ENCODE results near the gene KIFAP3. TPM values are rescaled to one million over a fixed set of nuclear protein-coding genes. Genes with fewer than 3 reads are reported as not detected.

The KIFAP3 gene
- total RNA-seq, 2 experiments from 2014 or later, result 27.7 to 28.0 TPM

DNA sequence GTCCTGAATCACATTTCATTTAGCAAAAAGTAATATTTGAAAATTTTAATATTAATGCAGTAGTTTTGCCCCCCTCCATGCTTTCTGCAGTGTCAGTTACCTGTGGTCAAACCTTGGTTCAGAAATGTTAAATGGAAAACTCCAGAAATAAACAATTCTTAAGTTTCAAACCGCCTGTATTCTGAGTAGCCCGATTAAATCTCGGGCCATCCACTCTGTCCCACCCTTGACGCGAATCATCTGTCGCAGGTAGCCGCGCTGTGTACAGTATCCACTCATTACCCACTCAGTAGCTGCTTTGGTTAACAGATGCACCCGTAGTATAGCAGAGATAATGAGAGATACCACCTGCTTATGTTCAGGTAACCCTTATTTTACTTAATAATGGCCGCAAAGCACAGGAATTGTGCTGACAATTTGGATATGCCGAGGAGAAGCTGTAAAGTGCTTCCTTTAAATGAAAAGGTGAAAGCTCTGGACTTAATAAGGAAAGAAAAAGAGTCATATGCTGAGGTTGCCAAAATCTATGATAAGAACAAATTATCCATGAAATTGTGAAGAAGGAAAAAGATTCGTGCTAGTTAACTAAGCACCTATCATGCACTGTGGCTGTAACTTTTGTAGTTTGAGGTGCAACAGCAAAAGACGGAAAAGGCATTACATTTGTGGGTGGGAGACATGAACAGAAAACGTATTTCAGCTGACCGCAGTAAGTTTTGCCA, 179.9 kb downstream of the KIFAP3 start:
- H3K36me3 Mint-ChIP-seq (ENCODE audit: low read depth), result peaks cover 11% of the 10 kb centered on the region
- ChIA-PET CTCF (interaction anchor here (1.2 to 2.9 kb wide), 4 partner anchors 7 to 1419 kb away, joined by 3 to 13 read pairs (median 4); partner anchors contain the start of gene FMO4), POLR2A (interaction anchor here (1.1 to 6.3 kb wide), 20 partner anchors 11 to 1669 kb away, joined by 3 to 124 read pairs (median 8); partner anchors contain the start of genes BLZF1, GORAB, KIFAP3 and METTL18)
- no peaks in the 10 kb centered on the region for H3K9me3 Mint-ChIP-seq
- peak overlapping the region; percentile 73 for H3K4me3 Mint-ChIP-seq
- H3K4me1 Mint-ChIP-seq, result peaks cover 43% of the 10 kb centered on the region
- peaks cover 11% of the 10 kb centered on the region for H3K27me3 Mint-ChIP-seq
- DNase-seq, result no peak
- peak overlapping the region; percentile 95 for H3K27ac Mint-ChIP-seq

DNA sequence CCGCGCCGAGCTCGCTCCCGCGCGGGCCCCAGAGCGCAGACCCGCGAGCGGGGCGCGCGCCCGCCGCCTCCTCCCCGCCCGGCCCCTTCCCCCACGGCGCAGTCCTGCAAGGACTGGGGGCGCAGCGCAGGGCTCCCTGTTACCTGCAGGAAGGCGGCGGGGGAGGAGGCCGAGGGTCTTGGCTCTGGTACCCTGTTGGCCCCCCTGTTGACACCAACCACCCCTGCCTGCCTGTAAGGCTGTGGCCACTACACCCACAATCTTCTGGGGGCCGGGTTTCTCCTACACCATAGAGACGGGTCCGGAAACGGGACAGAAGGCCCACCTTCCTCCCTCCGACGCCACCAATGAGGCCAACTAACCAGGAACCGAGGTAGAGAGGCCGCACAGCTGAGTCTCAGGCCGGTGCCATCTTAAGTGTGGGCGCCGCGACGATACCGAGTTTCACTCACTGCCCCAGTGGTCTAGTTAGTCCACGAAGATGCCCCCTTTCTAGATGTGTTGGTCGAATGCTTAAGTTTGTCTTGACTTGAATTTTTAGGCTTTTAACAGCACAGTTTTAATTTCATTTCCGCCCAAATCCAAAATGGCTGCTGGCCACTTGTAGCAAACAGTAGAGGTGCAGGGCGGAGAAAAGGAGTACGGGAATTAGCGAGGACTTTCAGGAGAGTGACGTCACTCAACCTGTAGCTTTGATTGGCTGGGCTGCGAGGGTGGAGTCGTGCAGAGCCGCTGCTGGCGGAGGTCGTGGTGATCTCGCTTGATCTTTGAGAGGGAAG, 180.7 kb downstream of the KIFAP3 start, which contains the start of gene SCYL3:
Gene SCYL3, minus strand, starts transcription at position 252 of the 779 bp plus-strand sequence. CDS start 5,056 bp downstream, outside the sequence.
- H3K4me1 Mint-ChIP-seq, result peaks cover 49% of the 10 kb centered on the region
- POLR2A ChIA-PET, result interaction anchor here (0.6 to 6.3 kb wide), 34 partner anchors 10 to 1668 kb away, joined by 3 to 124 read pairs (median 6); partner anchors contain the start of genes BLZF1, GORAB, KIFAP3 and METTL18
- H3K4me3 Mint-ChIP-seq, result peak within 1 kb of the TSS; percentile 73
- peak; percentile 90 for DNase-seq
- H3K27ac Mint-ChIP-seq, result peak within 1 kb of the TSS; percentile 95
- H3K36me3 Mint-ChIP-seq (ENCODE audit: low read depth), result peaks cover 17% of the 10 kb centered on the region
- CTCF ChIA-PET, result interaction anchor here (1.0 to 2.9 kb wide), 10 partner anchors 8 to 1420 kb away, joined by 3 to 13 read pairs (median 4); partner anchors contain the start of genes BLZF1, FMO4, METTL18 and NME7
- H3K9me3 Mint-ChIP-seq, result no peaks in the 10 kb centered on the region
- peaks cover 9% of the 10 kb centered on the region for H3K27me3 Mint-ChIP-seq

DNA sequence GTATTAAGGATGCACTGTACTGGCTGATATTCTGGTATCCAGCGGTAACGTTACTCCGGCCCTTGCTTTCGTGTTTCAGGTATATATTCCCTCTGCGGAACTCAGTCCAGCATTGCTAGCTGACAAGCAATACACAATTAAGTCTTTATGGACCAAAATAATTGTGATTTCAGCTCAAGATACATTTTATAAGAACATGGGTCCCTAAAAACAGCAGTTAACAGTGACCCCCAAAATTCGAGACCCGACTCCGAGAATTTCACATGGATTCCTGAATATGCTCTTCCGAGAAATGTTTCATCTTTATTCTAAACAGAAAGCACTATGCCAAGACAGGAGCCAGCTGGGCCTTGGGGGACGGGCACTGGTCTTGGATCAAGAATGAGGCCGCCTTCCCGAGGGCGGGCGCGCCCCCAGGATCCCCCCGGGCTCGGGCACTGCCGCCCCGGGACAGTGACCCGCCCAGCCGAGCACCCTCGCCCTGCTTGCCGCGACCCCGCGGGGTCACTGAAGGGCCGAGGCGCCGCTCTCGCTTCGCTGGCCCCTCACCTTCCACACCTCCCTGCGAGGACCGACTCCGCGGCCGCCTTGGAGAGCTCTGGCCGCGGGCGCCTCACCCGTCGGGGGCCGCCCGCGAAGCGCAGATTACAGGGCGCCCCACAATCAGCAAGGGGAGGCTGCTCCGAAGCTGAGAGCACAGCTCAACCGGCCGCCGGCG, 181.4 kb downstream of the KIFAP3 start:
- H3K27me3 Mint-ChIP-seq, result peaks cover 5% of the 10 kb centered on the region
- no peaks in the 10 kb centered on the region for H3K9me3 Mint-ChIP-seq
- peaks cover 24% of the 10 kb centered on the region for H3K36me3 Mint-ChIP-seq (ENCODE audit: low read depth)
- H3K27ac Mint-ChIP-seq, result peak overlapping the region; percentile 82
- H3K4me3 Mint-ChIP-seq, result peak overlapping the region; percentile 73
- DNase-seq, result no peak
- POLR2A ChIA-PET, result interaction anchor here (0.6 to 6.3 kb wide), 36 partner anchors 11 to 1667 kb away, joined by 3 to 124 read pairs (median 6); partner anchors contain the start of genes BLZF1, GORAB, KIFAP3 and METTL18
- CTCF ChIA-PET, result interaction anchor here (0.9 to 2.9 kb wide), 12 partner anchors 9 to 525 kb away, joined by 3 to 13 read pairs (median 4); partner anchors contain the start of genes BLZF1, METTL18 and NME7
- peaks cover 52% of the 10 kb centered on the region for H3K4me1 Mint-ChIP-seq

DNA sequence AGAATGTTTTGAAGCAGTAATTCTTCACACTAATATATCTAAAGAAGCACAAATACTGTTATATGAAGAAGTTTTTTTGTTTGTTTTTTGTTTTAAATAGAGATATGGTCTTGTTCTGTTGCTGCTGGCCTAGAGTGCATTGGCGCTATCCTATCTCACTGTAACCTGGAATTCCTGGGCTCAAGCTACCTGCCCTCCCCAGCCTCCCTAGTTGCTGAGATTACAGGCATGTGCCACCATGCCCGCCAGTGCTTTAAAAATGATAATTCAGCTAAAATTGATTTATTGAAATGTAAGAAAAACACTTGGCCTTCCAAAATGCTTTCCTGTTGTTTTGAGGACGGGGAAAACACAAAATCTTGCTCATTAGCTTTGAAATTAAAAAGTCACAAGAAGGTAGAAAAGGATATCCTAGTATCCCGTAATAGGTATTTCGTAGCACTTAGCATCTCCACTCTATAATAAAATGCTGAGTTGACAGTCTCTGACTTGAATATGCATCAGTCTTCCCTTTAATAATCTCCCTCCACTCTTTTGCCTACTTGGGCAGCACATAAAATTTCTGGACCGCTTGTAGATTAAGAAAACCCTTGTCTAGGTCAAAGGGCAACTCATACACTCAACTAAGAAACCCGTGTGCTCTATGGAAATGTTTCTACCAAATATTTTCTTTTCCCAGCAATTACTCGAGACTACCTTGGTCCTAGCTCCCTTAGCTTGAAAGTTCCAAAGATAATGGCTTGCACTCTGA, 182.1 kb downstream of the KIFAP3 start:
- Mint-ChIP-seq H3K36me3 (ENCODE audit: low read depth) (peaks cover 27% of the 10 kb centered on the region), H3K4me1 (peaks cover 52% of the 10 kb centered on the region), H3K4me3 (peak overlapping the region; percentile 73), H3K27me3 (peaks cover 2% of the 10 kb centered on the region), H3K9me3 (no peaks in the 10 kb centered on the region), H3K27ac (peak overlapping the region; percentile 82)
- ChIA-PET POLR2A (interaction anchor here (0.6 to 6.3 kb wide), 21 partner anchors 10 to 639 kb away, joined by 3 to 124 read pairs (median 10); partner anchors contain the start of genes BLZF1, GORAB, KIFAP3 and METTL18), CTCF (interaction anchor here (0.9 to 2.9 kb wide), 10 partner anchors 14 to 525 kb away, joined by 3 to 13 read pairs (median 4); partner anchors contain the start of genes BLZF1, F5, METTL18 and NME7)
- no peak for DNase-seq

DNA sequence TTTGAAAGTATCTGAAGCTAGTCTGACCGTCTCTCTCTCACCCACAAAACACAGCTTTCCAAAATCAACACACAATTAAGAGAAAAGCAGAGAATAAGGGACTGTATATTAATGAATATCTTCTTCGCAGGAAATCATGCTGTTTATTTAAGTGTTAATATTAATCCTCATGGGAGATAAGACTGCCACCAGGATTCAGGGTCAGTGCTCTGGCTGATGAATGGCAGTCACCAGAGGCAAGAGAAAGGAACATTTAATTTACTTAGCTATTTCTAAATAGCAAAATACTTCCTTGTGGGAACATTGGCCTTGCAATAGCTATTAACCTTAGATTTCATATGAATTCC, 183.0 kb downstream of the KIFAP3 start:
- no peaks in the 10 kb centered on the region for H3K9me3 Mint-ChIP-seq
- H3K27me3 Mint-ChIP-seq, result no peaks in the 10 kb centered on the region

DNA sequence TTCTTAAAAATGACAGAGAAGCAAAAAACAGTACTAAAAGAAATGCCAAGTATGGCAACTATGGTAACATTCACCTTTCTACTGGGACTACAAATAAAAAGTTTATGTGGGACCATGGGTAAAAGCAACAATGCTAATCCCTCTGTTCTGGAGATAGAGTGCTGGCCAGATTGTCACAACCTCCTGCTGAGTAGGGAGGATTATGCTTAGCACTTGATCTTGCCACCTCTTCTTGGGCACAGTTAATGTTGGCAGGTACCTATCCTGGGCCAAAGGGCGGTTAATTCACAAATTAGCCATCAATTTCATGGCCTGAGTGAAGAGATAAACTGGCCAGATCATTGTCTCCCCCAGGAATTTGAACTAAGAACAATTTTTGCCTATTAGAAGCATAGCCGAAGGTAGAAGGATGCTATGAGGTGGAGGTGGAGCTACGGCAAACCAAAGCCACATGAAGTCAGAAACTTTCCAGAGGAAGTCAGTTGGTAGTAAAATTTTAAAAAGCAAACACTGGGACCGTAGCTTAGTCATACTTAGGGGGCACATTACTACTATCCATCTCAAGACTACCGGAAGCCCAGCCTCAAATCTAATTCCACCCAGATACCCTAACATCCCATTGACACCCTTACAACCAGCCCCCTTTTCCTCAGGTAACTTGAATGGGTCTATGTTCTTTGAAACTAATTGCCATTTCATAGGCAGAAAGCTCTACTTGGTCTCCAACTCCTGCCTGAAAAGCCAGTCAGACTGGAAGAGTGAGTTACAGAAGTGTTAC, 183.5 kb downstream of the KIFAP3 start:
- Mint-ChIP-seq H3K36me3 (ENCODE audit: low read depth) (peaks cover 38% of the 10 kb centered on the region), H3K4me1 (peaks cover 55% of the 10 kb centered on the region), H3K9me3 (no peaks in the 10 kb centered on the region), H3K27me3 (no peaks in the 10 kb centered on the region), H3K4me3 (peak overlapping the region; percentile 73), H3K27ac (peak overlapping the region; percentile 91)
- DNase-seq, result peak; percentile 57
- ChIA-PET POLR2A (interaction anchor here (0.9 to 6.3 kb wide), 17 partner anchors 9 to 523 kb away, joined by 3 to 124 read pairs (median 6); partner anchors contain the start of genes BLZF1, F5, KIFAP3 and METTL18), CTCF (interaction anchor here (0.9 to 1.6 kb wide), 5 partner anchors 16 to 304 kb away, joined by 3 to 7 read pairs (median 4); partner anchors contain the start of genes F5 and METTL18)

More for the DNA sequence above, 183.0 kb downstream of the KIFAP3 start:
- ChIA-PET CTCF (interaction anchor here (0.9 to 1.6 kb wide), 7 partner anchors 15 to 305 kb away, joined by 3 to 7 read pairs (median 4); partner anchors contain the start of genes F5 and METTL18), POLR2A (interaction anchor here (0.9 to 6.3 kb wide), 18 partner anchors 9 to 524 kb away, joined by 3 to 124 read pairs (median 6); partner anchors contain the start of genes BLZF1, F5, KIFAP3 and METTL18)
- H3K36me3 Mint-ChIP-seq (ENCODE audit: low read depth), result peaks cover 34% of the 10 kb centered on the region
- no peak for DNase-seq
- H3K27ac Mint-ChIP-seq, result peak overlapping the region; percentile 91
- peak overlapping the region; percentile 73 for H3K4me3 Mint-ChIP-seq
- peaks cover 55% of the 10 kb centered on the region for H3K4me1 Mint-ChIP-seq

DNA sequence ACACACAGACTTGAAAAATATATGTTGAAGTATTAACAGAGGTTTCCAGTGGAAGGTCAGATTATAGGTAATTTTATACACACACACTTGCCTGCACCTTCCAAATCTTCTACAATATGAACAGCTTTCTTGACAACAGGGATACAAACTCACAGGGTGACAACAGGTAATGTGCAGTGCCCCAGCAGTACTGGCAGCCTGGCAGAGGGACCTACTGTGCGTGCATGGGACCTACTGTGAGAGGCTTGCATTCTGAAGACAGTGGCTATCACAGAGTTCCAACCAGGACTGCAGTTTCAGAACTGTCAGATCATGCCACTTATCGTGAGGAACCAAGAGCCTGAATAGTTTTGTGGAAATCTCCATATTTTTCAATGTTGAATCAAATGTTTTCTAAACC, 184.6 kb downstream of the KIFAP3 start:
- DNase-seq, result no peak
- Mint-ChIP-seq H3K27ac (no peak overlapping the region), H3K9me3 (no peaks in the 10 kb centered on the region), H3K4me3 (no peak overlapping the region), H3K27me3 (no peaks in the 10 kb centered on the region), H3K4me1 (peaks cover 55% of the 10 kb centered on the region), H3K36me3 (ENCODE audit: low read depth) (peaks cover 47% of the 10 kb centered on the region)
- ChIA-PET POLR2A (interaction anchor here (1.9 to 6.3 kb wide), 3 partner anchors 94 to 304 kb away, joined by 6 to 106 read pairs (median 26); partner anchors contain the start of genes F5, KIFAP3 and METTL18), CTCF (no interaction called here)

DNA sequence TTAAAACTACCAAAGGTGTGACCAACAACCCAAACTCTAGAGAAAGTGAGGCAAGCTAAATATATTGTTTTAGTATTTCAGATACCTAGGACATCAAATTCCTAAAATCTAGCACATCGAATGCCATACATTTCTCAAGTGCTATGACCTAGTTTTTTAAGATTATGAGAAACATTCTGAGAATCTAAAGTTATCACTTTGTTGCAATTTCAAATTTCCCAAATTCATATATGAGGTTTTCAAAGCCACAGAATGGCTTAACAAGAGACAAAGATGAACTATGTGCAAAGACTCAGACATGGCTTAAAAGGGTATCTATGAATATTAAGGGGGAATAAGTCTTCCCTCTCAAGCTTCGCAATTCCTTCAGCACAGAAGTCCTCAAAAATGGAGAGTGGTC, 187.6 kb downstream of the KIFAP3 start:
- ChIA-PET POLR2A (no interaction called here), CTCF (no interaction called here)
- no peak overlapping the region for H3K4me3 Mint-ChIP-seq
- no peak overlapping the region for H3K27ac Mint-ChIP-seq
- no peaks in the 10 kb centered on the region for H3K9me3 Mint-ChIP-seq
- DNase-seq, result no peak
- H3K4me1 Mint-ChIP-seq, result peaks cover 41% of the 10 kb centered on the region
- peaks cover 52% of the 10 kb centered on the region for H3K36me3 Mint-ChIP-seq (ENCODE audit: low read depth)
- no peaks in the 10 kb centered on the region for H3K27me3 Mint-ChIP-seq

DNA sequence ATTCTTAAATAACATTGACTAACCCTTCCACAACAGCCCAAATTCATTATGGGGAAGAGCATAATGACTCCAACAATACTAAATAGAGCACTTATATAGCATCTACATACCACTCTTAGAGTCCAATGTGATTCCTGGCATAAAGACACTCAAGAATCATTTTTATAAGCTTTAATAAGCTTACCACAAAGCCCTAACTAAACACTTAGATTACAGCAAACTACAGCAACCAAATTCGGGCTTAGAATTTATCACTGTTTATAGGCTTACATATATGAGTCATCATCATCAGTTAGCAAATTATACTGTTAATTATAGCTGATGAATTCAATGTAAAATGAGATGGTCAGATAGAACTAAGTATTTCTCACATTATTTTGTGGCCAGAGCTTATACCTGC, 188.1 kb downstream of the KIFAP3 start:
- Mint-ChIP-seq H3K27ac (no peak overlapping the region), H3K36me3 (ENCODE audit: low read depth) (peaks cover 55% of the 10 kb centered on the region), H3K4me3 (no peak overlapping the region), H3K4me1 (peaks cover 38% of the 10 kb centered on the region), H3K9me3 (no peaks in the 10 kb centered on the region), H3K27me3 (no peaks in the 10 kb centered on the region)
- ChIA-PET CTCF (no interaction called here), POLR2A (no interaction called here)
- no peak for DNase-seq

DNA sequence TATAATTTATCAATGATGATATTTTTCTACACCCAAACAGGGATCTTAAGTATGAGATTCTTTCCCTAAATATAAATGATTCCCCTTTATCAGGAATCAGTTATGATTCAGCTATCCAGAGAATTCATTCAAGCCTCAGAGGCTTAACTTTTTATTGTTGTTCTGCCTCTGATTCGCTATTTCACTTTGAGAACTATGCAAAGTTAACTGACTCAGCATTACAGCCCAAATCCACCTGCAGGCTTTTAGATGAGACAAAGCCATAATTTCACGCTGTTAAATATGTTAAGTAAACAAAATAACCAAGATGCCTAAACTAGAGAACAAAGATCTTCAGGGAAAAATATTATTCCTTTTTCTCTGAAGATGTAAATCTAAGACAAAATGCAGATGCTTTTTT, 189.3 kb downstream of the KIFAP3 start:
- Mint-ChIP-seq H3K4me1 (peaks cover 28% of the 10 kb centered on the region), H3K4me3 (no peak overlapping the region), H3K27me3 (no peaks in the 10 kb centered on the region), H3K36me3 (ENCODE audit: low read depth) (peaks cover 60% of the 10 kb centered on the region), H3K9me3 (no peaks in the 10 kb centered on the region), H3K27ac (no peak overlapping the region)
- CTCF ChIA-PET, result no interaction called here
- POLR2A ChIA-PET, result no interaction called here
- DNase-seq, result no peak

DNA sequence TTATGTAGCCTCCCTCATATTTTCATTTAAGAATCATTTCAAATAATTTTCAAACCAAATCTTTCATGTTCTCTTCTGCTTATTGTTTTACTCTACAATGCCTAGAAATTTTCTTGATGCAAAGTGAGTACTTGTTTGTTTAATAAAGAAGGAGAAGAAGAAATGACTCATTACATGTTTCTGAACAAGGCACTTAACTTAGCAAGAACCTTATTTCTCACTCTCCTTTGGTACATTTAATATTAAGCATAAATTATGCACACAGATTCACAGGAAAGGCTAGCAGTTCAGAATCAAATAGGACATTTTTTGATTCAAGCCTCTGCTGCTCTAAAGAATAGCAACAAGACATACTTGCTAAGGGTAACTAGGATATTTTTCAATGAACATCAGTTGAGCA, 189.9 kb downstream of the KIFAP3 start:
- ChIA-PET CTCF (no interaction called here), POLR2A (no interaction called here)
- peaks cover 58% of the 10 kb centered on the region for H3K36me3 Mint-ChIP-seq (ENCODE audit: low read depth)
- H3K4me1 Mint-ChIP-seq, result peaks cover 24% of the 10 kb centered on the region
- H3K27me3 Mint-ChIP-seq, result no peaks in the 10 kb centered on the region
- H3K27ac Mint-ChIP-seq, result no peak overlapping the region
- H3K4me3 Mint-ChIP-seq, result no peak overlapping the region
- H3K9me3 Mint-ChIP-seq, result no peaks in the 10 kb centered on the region
- DNase-seq, result no peak
